ENCODE data around the gene PRPF31. TPM values are rescaled to one million over a fixed set of nuclear protein-coding genes. Genes with fewer than 3 reads are reported as not detected.

Gene PRPF31
- total and polyA plus RNA-seq, 2 of the 13 experiments (the other 11 are each of a cell fraction or from before 2014, with no cell fraction given), result 23.8 to 63.8 TPM

DNA sequence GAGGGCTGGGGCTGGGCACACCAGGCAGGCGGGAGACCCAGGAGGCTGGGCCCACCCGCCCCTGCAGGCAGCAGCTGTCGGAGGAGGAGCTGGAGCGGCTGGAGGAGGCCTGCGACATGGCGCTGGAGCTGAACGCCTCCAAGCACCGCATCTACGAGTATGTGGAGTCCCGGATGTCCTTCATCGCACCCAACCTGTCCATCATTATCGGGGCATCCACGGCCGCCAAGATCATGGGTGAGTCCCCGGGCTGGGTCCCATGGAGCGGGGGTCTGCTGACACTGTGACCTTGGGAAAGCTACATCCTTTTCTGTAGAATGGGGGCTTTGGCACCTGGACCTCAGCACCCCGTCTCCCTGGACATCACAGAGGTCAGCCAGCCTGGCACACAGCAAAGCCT is 8.1 kb downstream of the PRPF31 start:
- Histone ChIP-seq H3K27ac (ENCODE audit: extremely low read length, insufficient read depth, low read length) (no peak overlapping the region), H3K27me3 (ENCODE audit: control insufficient read depth in 1 of 2, insufficient read depth in 2 of 2, low read length in 2 of 2) (no peaks in the 10 kb centered on the region), H3K79me2 (ENCODE audit: insufficient read depth, low read length) (no peaks in the 10 kb centered on the region), H2AFZ (ENCODE audit: low read length) (no peak overlapping the region), H3K9ac (ENCODE audit: insufficient read depth, low read depth, low read length) (no peak overlapping the region), H3K4me3 (replicated peaks in 1 of 3; ENCODE audit: insufficient read depth in 1 of 3, low read depth in 2 of 3, low read length in 3 of 3) (no peak overlapping the region), H3K4me2 (ENCODE audit: low read depth, low read length) (no peak overlapping the region), H3K36me3 (replicated peaks in 1 of 2; ENCODE audit: control insufficient read depth in 1 of 2, insufficient read depth in 2 of 2, low read length in 2 of 2) (peaks cover 22 to 74% of the 10 kb centered on the region in 2 experiments; a peak in 4 of 5 replicates), H3K4me1 (ENCODE audit: insufficient read depth, low read length) (no peaks in the 10 kb centered on the region), H4K20me1 (ENCODE audit: insufficient read depth, low read length) (no peaks in the 10 kb centered on the region), H3K9me3 (ENCODE audit: low read length) (no peaks in the 10 kb centered on the region)
- DNase-seq (ENCODE audit: low spot score) (no peak), ATAC-seq (no peak), FAIRE-seq (no peak)
- intact Hi-C loops (cut with micrococcal nuclease; ENCODE audit: unreplicated experiment), result no loop called here
- ChIA-PET CTCF (ENCODE audit: low intra/inter-chr PET ratio, low total read pairs) (no interaction called here), POLR2A (interaction anchor here (1.6 kb wide), 1 partner anchor 13 kb away, joined by 4 read pairs; no protein-coding TSS in a partner anchor)
- in situ Hi-C loops (cut with HindIII; ENCODE audit: extremely low pct_ligation_motif_present, low pct_unique_long_range_greater_than_20kb), result no loop called here
- WGBS (ENCODE audit: low lambda C conversion rate), result 94% methylated on average over 13 of the region's 17 CpGs
- no TSS peak for BruUV-seq (replicated peaks)
- TF ChIP-seq HHEX (CRISPR knock-in tag; IDR thresholded peaks at IDR 0.05), result no peak
- no peak for TF ChIP-seq ZBTB42 (CRISPR knock-in tag; IDR thresholded peaks at IDR 0.05)
- no peak for TF ChIP-seq ZNF382 (CRISPR knock-in tag; IDR thresholded peaks at IDR 0.05; ENCODE audit: borderline replicate concordance)
- no peak for TF ChIP-seq STAT5B (CRISPR knock-in tag; IDR thresholded peaks at IDR 0.05)
- TF ChIP-seq, protein P1, sequence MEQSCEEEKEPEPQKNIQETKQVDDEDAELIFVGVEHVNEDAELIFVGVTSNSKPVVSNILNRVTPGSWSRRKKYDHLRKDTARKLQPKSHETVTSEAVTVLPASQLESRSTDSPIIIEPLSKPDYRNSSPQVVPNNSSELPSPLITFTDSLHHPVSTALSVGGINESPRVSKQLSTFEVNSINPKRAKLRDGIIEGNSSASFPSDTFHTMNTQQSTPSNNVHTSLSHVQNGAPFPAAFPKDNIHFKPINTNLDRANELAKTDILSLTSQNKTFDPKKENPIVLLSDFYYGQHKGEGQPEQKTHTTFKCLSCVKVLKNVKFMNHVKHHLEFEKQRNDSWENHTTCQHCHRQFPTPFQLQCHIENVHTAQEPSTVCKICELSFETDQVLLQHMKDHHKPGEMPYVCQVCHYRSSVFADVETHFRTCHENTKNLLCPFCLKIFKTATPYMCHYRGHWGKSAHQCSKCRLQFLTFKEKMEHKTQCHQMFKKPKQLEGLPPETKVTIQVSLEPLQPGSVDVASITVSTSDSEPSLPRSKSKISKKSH (CRISPR knock-in tag; IDR thresholded peaks at IDR 0.05; ENCODE audit: borderline replicate concordance), result no peak
- TF ChIP-seq, protein P2, sequence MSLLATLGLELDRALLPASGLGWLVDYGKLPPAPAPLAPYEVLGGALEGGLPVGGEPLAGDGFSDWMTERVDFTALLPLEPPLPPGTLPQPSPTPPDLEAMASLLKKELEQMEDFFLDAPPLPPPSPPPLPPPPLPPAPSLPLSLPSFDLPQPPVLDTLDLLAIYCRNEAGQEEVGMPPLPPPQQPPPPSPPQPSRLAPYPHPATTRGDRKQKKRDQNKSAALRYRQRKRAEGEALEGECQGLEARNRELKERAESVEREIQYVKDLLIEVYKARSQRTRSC (CRISPR knock-in tag; IDR thresholded peaks at IDR 0.05; ENCODE audit: low read depth), result no peak
- TF ChIP-seq IKZF4 (CRISPR knock-in tag; IDR thresholded peaks at IDR 0.05; ENCODE audit: borderline replicate concordance, low read depth, not compliant biosample characterization), result no peak
- TF ChIP-seq ZNF577 (CRISPR knock-in tag; IDR thresholded peaks at IDR 0.05; ENCODE audit: borderline replicate concordance, low read depth), result no peak
